Endometrium (tissue), 2 donors: ENCODE measurements around the gene PANK2.
A peak's percentile ranks its signal among the peaks of the same experiment; 100 is the strongest.
"Not testable (repeated sequence)": the region's sequence is repeated elsewhere in the genome, so short reads cannot be mapped to it uniquely, and the experiment has no call there.

ENCODE experiments used
- FAIRE-seq: peaks from 2 replicates; lab custom pipeline; 2012; peaks lifted over from hg19 to GRCh38; lab: Jason Lieb, UNC
- donor health status: control.
- donor health status: control.

Gene PANK2

GRCh38 chr20:3888622-3889488 lies at the start of gene PANK2:
PANK2 (plus strand) TSS chr20:3889387.
- FAIRE-seq: peak; percentile 93

- not testable (repeated sequence) for FAIRE-seq
These were observed 49.0 kb upstream of the PANK2 start for GRCh38 chr20:3840201-3840600.

- FAIRE-seq: no peak
These were observed 46.7 kb upstream of the PANK2 start for GRCh38 chr20:3842348-3842930.

GRCh38 chr20:3843490-3843889 lies 45.7 kb upstream of the PANK2 start:
- FAIRE-seq: no peak

- FAIRE-seq: not testable (repeated sequence)
These were observed 45.1 kb upstream of the PANK2 start for GRCh38 chr20:3843990-3844619.

- no peak for FAIRE-seq
These were observed 42.8 kb upstream of the PANK2 start for GRCh38 chr20:3846378-3846739.

- FAIRE-seq: no peak
These were observed 42.3 kb upstream of the PANK2 start, which contains the start of gene MAVS for GRCh38 chr20:3846740-3847428. MAVS (plus strand) TSS chr20:3846834; CDS start chr20:3854625, 7,791 bp downstream.

GRCh38 chr20:3847429-3847940 lies 41.7 kb upstream of the PANK2 start:
- no peak for FAIRE-seq

- FAIRE-seq: no peak
These were observed 40.6 kb upstream of the PANK2 start for GRCh38 chr20:3848565-3848964.

GRCh38 chr20:3854462-3854871 lies 34.7 kb upstream of the PANK2 start:
- no peak for FAIRE-seq

GRCh38 chr20:3857405-3857804 lies 31.8 kb upstream of the PANK2 start:
- no peak for FAIRE-seq

- FAIRE-seq: no peak
These were observed 30.5 kb upstream of the PANK2 start for GRCh38 chr20:3858689-3859088.

- FAIRE-seq: no peak
These were observed 28.0 kb upstream of the PANK2 start for GRCh38 chr20:3861191-3861590.

- no peak for FAIRE-seq
These were observed 26.9 kb upstream of the PANK2 start for GRCh38 chr20:3862333-3862732.

- FAIRE-seq: no peak
These were observed 25.9 kb upstream of the PANK2 start for GRCh38 chr20:3863317-3863716.

- no peak for FAIRE-seq
These were observed 24.7 kb upstream of the PANK2 start for GRCh38 chr20:3864518-3864917.

- FAIRE-seq: no peak
These were observed 23.9 kb upstream of the PANK2 start for GRCh38 chr20:3865152-3865886.

- no peak for FAIRE-seq
These were observed 23.2 kb upstream of the PANK2 start for GRCh38 chr20:3865887-3866407.

GRCh38 chr20:3866464-3866863 lies 22.7 kb upstream of the PANK2 start:
- FAIRE-seq: no peak

GRCh38 chr20:3867802-3868201 lies 21.4 kb upstream of the PANK2 start:
- no peak for FAIRE-seq
